Upper lobe of left lung (tissue), 4 donors: ENCODE measurements around the gene NACC2.

ENCODE experiments used
- CTCF ChIP-seq, 6 experiments: fragments of 450-650 bp in 4 of 6; fragments of 200-600 bp in 2 of 6; sonication (generic) in 2 of 6; IDR thresholded peaks; one replicate each; pipeline ENCODE4 v1.5.1; 2016 to 2019; ENCODE audit warnings: antibody characterized with exemption in 6 of 6
- POLR2A ChIP-seq, 4 donors: fragments of 450-650 bp; IDR thresholded peaks; one replicate each; pipeline ENCODE4 v1.5.1; 2016 to 2017; ENCODE audit warnings: antibody characterized with exemption in 4 of 4, mild to moderate bottlenecking in 2 of 4
- POLR2AphosphoS5 ChIP-seq, 2 donors: sonication (generic); formaldehyde crosslinking; IDR thresholded peaks; one replicate each; pipeline ENCODE4 v1.5.1; 2017; ENCODE audit warnings: antibody characterized with exemption in 2 of 2

GRCh38 chr9:136010176-136010575, 84.9 kb downstream of the NACC2 start:
- TF ChIP-seq POLR2AphosphoS5 (IDR thresholded peaks at IDR 0.05) (no peak), CTCF (IDR thresholded peaks at IDR 0.05) (no peak), POLR2A (IDR thresholded peaks at IDR 0.05) (no peak)
